GM19023 (cell line): Measurements from ENCODE around the gene RAPGEF1.
"Not testable (repeated sequence)": the region's sequence is repeated elsewhere in the genome, so short reads cannot be mapped to it uniquely, and the experiment has no call there.

Source experiments
- ATAC-seq: cut with Tn5 transposase; IDR thresholded peaks from one replicate; pipeline ENCODE4 v1.9.1; 2021; ENCODE audit warnings: mild to moderate bottlenecking, moderate library complexity; ENCODE audit not compliant: unreplicated experiment

The RAPGEF1 gene

GRCh38 chr9:131673531-131673930 lies 66.3 kb downstream of the RAPGEF1 start:
- no peak for ATAC-seq

- no peak for ATAC-seq
These were observed 66.8 kb downstream of the RAPGEF1 start for GRCh38 chr9:131673068-131673467.

GRCh38 chr9:131672451-131672850 lies 67.4 kb downstream of the RAPGEF1 start:
- no peak for ATAC-seq

- ATAC-seq: no peak
These were observed 68.7 kb downstream of the RAPGEF1 start for GRCh38 chr9:131671133-131671520.

- ATAC-seq: no peak
These were observed 69.4 kb downstream of the RAPGEF1 start for GRCh38 chr9:131670247-131671132.

GRCh38 chr9:131669269-131670157 lies 70.4 kb downstream of the RAPGEF1 start:
- no peak for ATAC-seq

- ATAC-seq: no peak
These were observed 71.2 kb downstream of the RAPGEF1 start for GRCh38 chr9:131668439-131669268.

- no peak for ATAC-seq
These were observed 71.8 kb downstream of the RAPGEF1 start for GRCh38 chr9:131668057-131668438.

GRCh38 chr9:131667576-131667975 lies 72.3 kb downstream of the RAPGEF1 start:
- ATAC-seq: no peak

- no peak for ATAC-seq
These were observed 73.1 kb downstream of the RAPGEF1 start for GRCh38 chr9:131666774-131667173.

GRCh38 chr9:131666029-131666428 lies 73.8 kb downstream of the RAPGEF1 start:
- no peak for ATAC-seq

- ATAC-seq: no peak
These were observed 76.6 kb downstream of the RAPGEF1 start for GRCh38 chr9:131663288-131663687.

- not testable (repeated sequence) for ATAC-seq
These were observed 77.6 kb downstream of the RAPGEF1 start for GRCh38 chr9:131662289-131662621.

GRCh38 chr9:131661568-131662288 lies 78.1 kb downstream of the RAPGEF1 start:
- ATAC-seq: no peak

GRCh38 chr9:131660466-131661405 lies 79.1 kb downstream of the RAPGEF1 start:
- no peak for ATAC-seq

GRCh38 chr9:131658377-131659129 lies 81.3 kb downstream of the RAPGEF1 start:
- ATAC-seq: no peak

GRCh38 chr9:131657940-131658339 lies 81.9 kb downstream of the RAPGEF1 start:
- no peak for ATAC-seq

GRCh38 chr9:131657456-131657855 lies 82.4 kb downstream of the RAPGEF1 start:
- no peak for ATAC-seq

GRCh38 chr9:131657037-131657377 lies 82.9 kb downstream of the RAPGEF1 start:
- ATAC-seq: no peak
